AG04450 (cell line): Measurements from ENCODE around the gene CFAP251. TPM values are rescaled to one million over a fixed set of nuclear protein-coding genes. Genes with fewer than 3 reads are reported as not detected.

Experiments
- CTCF ChIA-PET: fragments of 300-600, 350-600 bp; formaldehyde crosslinking; extraction: SDS; loops from one replicate; lab custom pipeline; 2022; ENCODE audit warnings: antibody characterized with exemption, inconsistent platforms; lab: Charles Lee
- POLR2A ChIA-PET: fragments of 350-600 bp; formaldehyde crosslinking; extraction: SDS; loops from one replicate; lab custom pipeline; 2021; ENCODE audit warnings: antibody characterized with exemption, inconsistent platforms; lab: Yijun Ruan, JAX
- DNase-seq: peaks from one replicate; pipeline ENCODE4 v3.0.0-alpha.2; 2011; ENCODE audit warnings: low read depth, low spot score
- H3K27ac ChIP-seq: one replicate; pipeline ENCODE4 v1.5.1; 2012; ENCODE audit warnings: low read depth, low read length, control low read depth
- H3K27me3 ChIP-seq: one replicate; pipeline ENCODE4 v1.6.0; 2012; ENCODE audit warnings: low read length; ENCODE audit not compliant: control insufficient read depth, insufficient read depth
- H3K4me3 ChIP-seq: 2 replicates; pipeline ENCODE4 v1.5.1; 2011; ENCODE audit warnings: mild to moderate bottlenecking, low read depth, low read length, control low read depth
- H3K9me3 ChIP-seq: 2 replicates; pipeline ENCODE4 v1.5.1; 2012; ENCODE audit warnings: low read length; ENCODE audit not compliant: control insufficient read depth, insufficient read depth
- CTCF ChIP-seq: IDR thresholded peaks from 2 replicates; pipeline ENCODE4 v1.5.1; 2011; ENCODE audit warnings: low read depth, low read length, control low read depth, inconsistent platforms
- polyA plus RNA-seq: library from polyadenylated mRNA; depleted of rRNA; stranded (reverse); fragments of >200 nt; gene quantifications from 2 replicates; pipeline ENCODE4 v1.2.3, GENCODE V29; 2011

CFAP251 gene
- polyA plus RNA-seq, 1 experiment: 16.1 TPM

DNA sequence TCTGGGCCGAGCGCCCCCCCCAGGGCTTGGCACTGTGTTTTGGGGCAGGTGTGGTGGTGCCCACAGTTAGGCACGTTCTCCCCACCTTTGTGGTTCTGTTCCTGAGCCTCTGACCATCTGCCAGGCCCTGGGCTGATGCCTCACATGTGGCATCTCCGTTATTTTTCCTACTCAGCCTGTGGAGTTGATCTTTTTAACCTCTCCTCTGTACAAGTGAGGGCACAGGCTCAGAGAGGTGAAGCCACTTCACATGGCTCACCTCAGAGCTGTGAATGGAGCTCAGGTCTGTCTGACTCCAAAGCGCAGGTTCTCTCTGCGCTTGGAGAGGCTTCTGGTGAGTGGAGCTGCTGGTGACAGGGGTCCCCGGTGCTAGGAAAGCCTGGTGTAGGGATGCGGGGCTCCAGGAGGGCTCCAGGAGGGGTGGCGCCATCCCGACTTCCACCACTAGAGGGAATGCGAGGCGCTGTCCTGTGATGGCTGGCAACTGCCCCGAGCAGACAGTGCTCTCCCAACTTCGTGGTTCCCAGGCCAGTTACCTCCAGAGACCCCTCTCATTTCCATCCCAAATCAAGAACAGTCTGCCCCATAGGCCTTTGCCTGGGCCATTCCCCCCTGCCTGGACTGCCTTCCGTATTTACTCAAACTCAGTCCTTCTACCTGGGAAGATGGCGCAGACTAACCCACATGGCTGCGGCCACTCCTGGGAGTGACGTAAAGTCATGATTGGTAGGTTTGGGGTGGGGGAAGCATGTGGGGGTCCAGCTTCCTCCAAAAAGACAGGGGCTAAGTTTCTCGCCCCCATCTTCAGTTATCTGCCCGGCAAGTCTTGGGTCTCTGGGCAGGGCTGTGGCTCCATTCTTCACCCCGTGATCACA, 113.2 kb downstream of the CFAP251 start:
- Histone ChIP-seq H3K27me3 (no peaks in the 10 kb centered on the region), H3K9me3 (no peaks in the 10 kb centered on the region; the same call in 1 of the 2 replicates), H3K27ac (no peak overlapping the region), H3K4me3 (no peak overlapping the region)
- CTCF ChIA-PET: interaction anchor here (1.2 to 2.0 kb wide), 3 partner anchors 8 to 115 kb away, joined by 3 to 5 read pairs (median 5); no protein-coding TSS in a partner anchor
- POLR2A ChIA-PET: interaction anchor here (0.6 kb wide), 1 partner anchor 104 kb away, joined by 8 read pairs; no protein-coding TSS in a partner anchor
- DNase-seq: no peak
- peak; percentile 80 for TF ChIP-seq CTCF

- H3K27me3 ChIP-seq: no peaks in the 10 kb centered on the region
- H3K9me3 ChIP-seq: no peaks in the 10 kb centered on the region; the same call in 1 of the 2 replicates
- H3K4me3 ChIP-seq: no peak overlapping the region
- POLR2A ChIA-PET: no interaction called here
- CTCF ChIA-PET: interaction anchor here (1.5 kb wide), 1 partner anchor 90 kb away, joined by 5 read pairs; no protein-coding TSS in a partner anchor
- H3K27ac ChIP-seq: no peak overlapping the region
- no peak for TF ChIP-seq CTCF
- no peak for DNase-seq
Observed at GRCh38 chr12:122032580-122032979, 114.2 kb downstream of the CFAP251 start.

GRCh38 chr12:122035292-122035691, 116.9 kb downstream of the CFAP251 start:
- Histone ChIP-seq H3K27me3 (no peaks in the 10 kb centered on the region), H3K4me3 (no peak overlapping the region), H3K27ac (no peak overlapping the region), H3K9me3 (no peaks in the 10 kb centered on the region)
- no peak for TF ChIP-seq CTCF
- POLR2A ChIA-PET: no interaction called here
- CTCF ChIA-PET: no interaction called here
- no peak for DNase-seq

- Histone ChIP-seq H3K27ac (no peak overlapping the region), H3K9me3 (no peaks in the 10 kb centered on the region), H3K27me3 (no peaks in the 10 kb centered on the region), H3K4me3 (no peak overlapping the region)
- ChIA-PET CTCF (interaction anchor here (1.3 kb wide), 1 partner anchor 8 kb away, joined by 3 read pairs; no protein-coding TSS in a partner anchor), POLR2A (no interaction called here)
- DNase-seq: no peak
- TF ChIP-seq CTCF: no peak
Observed at GRCh38 chr12:122036153-122036552, 117.8 kb downstream of the CFAP251 start.
